ENCODE measurements around the gene UGT1A7.
"Not testable (repeated sequence)": the region's sequence is repeated elsewhere in the genome, so short reads cannot be mapped to it uniquely, and the experiment has no call there.

DNA sequence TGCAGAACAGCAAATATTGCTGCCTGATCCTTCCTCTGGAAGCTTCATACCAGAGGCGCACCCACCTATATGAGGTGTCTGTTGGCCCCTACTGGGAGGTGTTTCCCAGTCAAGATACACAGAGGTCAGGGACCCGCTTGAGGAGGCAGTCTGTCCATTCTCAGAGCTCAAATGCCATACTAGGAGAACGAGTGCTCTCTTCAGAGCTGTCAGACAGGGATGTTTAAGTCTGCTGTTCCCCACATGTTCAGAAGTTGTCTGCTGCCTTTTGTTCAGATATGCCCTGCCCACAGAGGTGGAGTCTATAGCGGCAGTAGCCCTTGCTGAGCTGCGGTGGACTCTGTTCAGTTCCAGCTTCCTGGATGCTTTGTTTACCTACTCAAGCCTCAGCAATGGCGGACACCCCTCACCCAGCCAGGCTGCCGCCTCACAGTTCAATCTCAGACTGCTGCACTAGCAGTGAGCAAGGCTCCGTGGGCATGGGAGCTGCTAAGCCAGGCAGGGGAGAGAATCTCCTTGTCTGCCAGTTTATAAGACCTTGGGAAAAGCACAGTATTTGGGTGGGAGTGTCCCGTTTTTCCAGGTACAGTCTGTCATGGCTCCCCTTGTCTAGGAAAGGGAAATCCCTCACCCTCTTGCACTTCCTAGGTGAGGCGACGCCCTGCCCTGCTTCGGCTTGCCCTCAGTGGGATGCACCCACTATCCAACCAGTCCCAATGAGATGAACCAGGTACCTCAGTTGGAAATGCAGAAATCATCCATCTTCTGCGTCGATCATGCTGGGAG lies 55.4 kb downstream of the UGT1A7 start:
- not testable (repeated sequence) for TF ChIP-seq ESRRG (CRISPR knock-in tag; IDR thresholded peaks at IDR 0.05); ZNF565 (CRISPR knock-in tag; conservative IDR thresholded peaks at IDR 0.05; ENCODE audit: low read depth); ZFP3 (CRISPR knock-in tag; IDR thresholded peaks at IDR 0.05); ZFP30 (CRISPR knock-in tag; IDR thresholded peaks at IDR 0.05); BACH2 (CRISPR knock-in tag; IDR thresholded peaks at IDR 0.05; ENCODE audit: borderline replicate concordance); TSHZ2 (CRISPR knock-in tag; IDR thresholded peaks at IDR 0.05); CREB5 (CRISPR knock-in tag; IDR thresholded peaks at IDR 0.05; ENCODE audit: low read depth); ZNF70 (CRISPR knock-in tag; IDR thresholded peaks at IDR 0.05)
